K562 (cell line): Measurements from ENCODE around the gene METAP1. TPM values are rescaled to one million over a fixed set of nuclear protein-coding genes. Genes with fewer than 3 reads are reported as not detected.
A peak's percentile ranks its signal among the peaks of the same experiment; 100 is the strongest.

Source experiments
- ARID1B ChIP-seq: fragments of 450-650 bp; IDR thresholded peaks from 2 replicates; pipeline ENCODE4 v1.6.1; 2016; ENCODE audit warnings: antibody characterized with exemption, mild to moderate bottlenecking, inconsistent platforms
- BRD4 ChIP-seq: fragments of 200-600 bp; sonication (generic); IDR thresholded peaks from 2 replicates; pipeline ENCODE4 v1.6.1; 2017; ENCODE audit warnings: inconsistent platforms
- CBFA2T3 ChIP-seq: fragments of 450-650 bp; IDR thresholded peaks from 2 replicates; pipeline ENCODE4 v1.6.1; 2017
- CCAR2 ChIP-seq: fragments of 200-400 bp; formaldehyde crosslinking; IDR thresholded peaks from 2 replicates; pipeline ENCODE4 v1.6.1; 2017; ENCODE audit warnings: mild to moderate bottlenecking, low read depth, low read length
- FOXP4 ChIP-seq: sonication (generic); formaldehyde crosslinking; IDR thresholded peaks from 2 replicates; pipeline ENCODE4 v1.8.0; 2022; ENCODE audit warnings: mild to moderate bottlenecking, missing genetic modification reagents, borderline replicate concordance
- HSF4 ChIP-seq: fragments of 250-450 bp; sonication (Bioruptor Pico); IDR thresholded peaks from 2 replicates; pipeline ENCODE4 v2.1.2; 2022; ENCODE audit warnings: mild to moderate bottlenecking, moderate library complexity, borderline replicate concordance
- KAT8 ChIP-seq: fragments of 450-650 bp; IDR thresholded peaks from 2 replicates; pipeline ENCODE4 v1.6.1; 2016; ENCODE audit warnings: low read depth, mild to moderate bottlenecking
- KDM2B ChIP-seq: fragments of 250-450 bp; sonication (Bioruptor Pico); IDR thresholded peaks from 2 replicates; pipeline ENCODE4 v1.8.0; 2021; ENCODE audit warnings: mild to moderate bottlenecking, moderate library complexity
- KLF13 ChIP-seq: fragments of 450-650 bp; IDR thresholded peaks from 2 replicates; pipeline ENCODE4 v1.6.1; 2016; ENCODE audit warnings: missing genetic modification characterization, low read depth, mild to moderate bottlenecking, missing compliant biosample characterization, moderate library complexity, borderline replicate concordance
- L3MBTL2 ChIP-seq: fragments of 450-650 bp; IDR thresholded peaks from 2 replicates; pipeline ENCODE4 v1.6.1; 2016; ENCODE audit warnings: mild to moderate bottlenecking, moderate library complexity
- MAFF ChIP-seq: IDR thresholded peaks from 2 replicates; pipeline ENCODE4 v1.6.1; 2012; ENCODE audit warnings: low read length, improper control_type of control experiment
- OTX1 ChIP-seq: fragments of 450-650 bp; formaldehyde crosslinking; IDR thresholded peaks from 2 replicates; pipeline ENCODE4 v1.4.0; 2022; ENCODE audit warnings: mild to moderate bottlenecking
- PHTF2 ChIP-seq: fragments of 250-450 bp; sonication (Bioruptor Pico); IDR thresholded peaks from 2 replicates; pipeline ENCODE4 v1.5.0; 2021; ENCODE audit warnings: mild to moderate bottlenecking
- POLR2G ChIP-seq: fragments of 200-400 bp; formaldehyde crosslinking; IDR thresholded peaks from 2 replicates; pipeline ENCODE4 v1.6.1; 2017; ENCODE audit warnings: low read depth, mild to moderate bottlenecking, antibody characterized with exemption, low read length, moderate library complexity
- TBL1XR1 ChIP-seq, 2 experiments: IDR thresholded peaks; 2 replicates each; pipeline ENCODE4 v1.6.1; 2012; ENCODE audit warnings: improper control_type of control experiment in 2 of 2, low read length in 2 of 2, mild to moderate bottlenecking in 1 of 2
- TEAD4 ChIP-seq, 2 experiments: sonication (generic) in 1 of 2; formaldehyde crosslinking in 1 of 2; IDR thresholded peaks; 2 replicates each; pipeline versions ENCODE4 v1.6.1 to v1.8.0; 2012 to 2022; ENCODE audit warnings: borderline replicate concordance in 1 of 2, inconsistent platforms in 1 of 2, low read length in 1 of 2, mild to moderate bottlenecking in 1 of 2, missing genetic modification reagents in 1 of 2
- ZFX ChIP-seq: sonication (generic); formaldehyde crosslinking; IDR thresholded peaks from 2 replicates; pipeline ENCODE4 v1.8.0; 2022; ENCODE audit warnings: mild to moderate bottlenecking, missing genetic modification reagents, moderate library complexity
- polyA plus RNA-seq, 8 experiments: library from polyadenylated mRNA; depleted of rRNA in 4 of 8; stranded (reverse) in 5 of 8; unstranded in 3 of 8; fragments of >200 nt; fragmentation: Nextera tagmentation in 2 of 8; fragmentation: Illumina TruSeq in 1 of 8; extraction: Ambion mirVana in 2 of 8; extraction: Trizol in 1 of 8; gene quantifications; 2 replicates each; pipeline versions ENCODE4 v1.2.1 to v1.2.3, GENCODE V29; 2011 to 2014; ENCODE audit warnings: inconsistent platforms in 1 of 8, missing spikeins in 1 of 8
- total RNA-seq, 7 experiments: library from RNA; depleted of rRNA in 6 of 7; stranded (reverse); fragments of >200 nt in 6 of 7; fragmentation: Illumina TruSeq in 2 of 7; extraction: Trizol in 2 of 7; gene quantifications; 2 replicates each; pipeline versions ENCODE4 v1.2.1 to v1.2.3, GENCODE V29; 2011 to 2021; ENCODE audit warnings: low replicate concordance in 1 of 7
- TF ChIP-seq, protein P1 (sequence below), 2 experiments: IDR thresholded peaks; 2 replicates each; pipeline ENCODE4 v1.6.1; 2011; ENCODE audit warnings: borderline replicate concordance in 1 of 2, control low read depth in 1 of 2, low read depth in 1 of 2, low read length in 1 of 2, mild to moderate bottlenecking in 1 of 2, mixed read lengths in 1 of 2, moderate library complexity in 1 of 2; ENCODE audit not compliant: insufficient read depth in 1 of 2, insufficient read length in 1 of 2, poor library complexity in 1 of 2, severe bottlenecking in 1 of 2; ENCODE audit errors: extremely low read depth in 1 of 2
- TF ChIP-seq, protein P2 (sequence below): fragments of 150-350 bp; IDR thresholded peaks from 2 replicates; pipeline ENCODE4 v1.6.1; 2014; ENCODE audit warnings: low read depth, mild to moderate bottlenecking, low read length, borderline replicate concordance
- TF ChIP-seq, protein P3 (sequence below): fragments of 450-650 bp; IDR thresholded peaks from 2 replicates; pipeline ENCODE4 v1.6.1; 2016

METAP1 gene
- total and polyA plus RNA-seq, 9 of the 15 experiments (the other 6 are each of a cell fraction or from before 2014, with no cell fraction given): 31.4 to 77.6 (median 59.5) TPM

- TF ChIP-seq, protein P1, sequence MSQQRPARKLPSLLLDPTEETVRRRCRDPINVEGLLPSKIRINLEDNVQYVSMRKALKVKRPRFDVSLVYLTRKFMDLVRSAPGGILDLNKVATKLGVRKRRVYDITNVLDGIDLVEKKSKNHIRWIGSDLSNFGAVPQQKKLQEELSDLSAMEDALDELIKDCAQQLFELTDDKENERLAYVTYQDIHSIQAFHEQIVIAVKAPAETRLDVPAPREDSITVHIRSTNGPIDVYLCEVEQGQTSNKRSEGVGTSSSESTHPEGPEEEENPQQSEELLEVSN (IDR thresholded peaks at IDR 0.05; ENCODE audit: borderline replicate concordance in 1 of 2, extremely low read depth in 1 of 2, insufficient read depth in 1 of 2, insufficient read length in 1 of 2, low read depth in 1 of 2, low read length in 1 of 2, poor library complexity in 1 of 2, severe bottlenecking in 1 of 2): peak; percentile 42 to 70
- TF ChIP-seq KAT8 (no peak), OTX1 (CRISPR knock-in tag) (no peak), HSF4 (CRISPR knock-in tag) (no peak), PHTF2 (CRISPR knock-in tag) (no peak), TBL1XR1 (IDR thresholded peaks at IDR 0.05; ENCODE audit: low read length in 2 of 2) (peak in 1 of 2 experiments; percentile 56; a peak in 2 of 4 replicates), ARID1B (no peak; the same call in 1 of the 2 replicates), BRD4 (no peak), KDM2B (no peak), MAFF (no peak), POLR2G (peak; percentile 94), TEAD4 (IDR thresholded peaks at IDR 0.05; ENCODE audit: low read length) (peak; percentile 36), TEAD4 (CRISPR knock-in tag; IDR thresholded peaks at IDR 0.05; ENCODE audit: borderline replicate concordance) (no peak), FOXP4 (CRISPR knock-in tag) (no peak), KLF13 (tag) (no peak), ZFX (CRISPR knock-in tag) (peak; percentile 76), L3MBTL2 (peak; percentile 48; the same call in 1 of the 2 replicates), CBFA2T3 (no peak), CCAR2 (no peak)
- TF ChIP-seq, protein P2, sequence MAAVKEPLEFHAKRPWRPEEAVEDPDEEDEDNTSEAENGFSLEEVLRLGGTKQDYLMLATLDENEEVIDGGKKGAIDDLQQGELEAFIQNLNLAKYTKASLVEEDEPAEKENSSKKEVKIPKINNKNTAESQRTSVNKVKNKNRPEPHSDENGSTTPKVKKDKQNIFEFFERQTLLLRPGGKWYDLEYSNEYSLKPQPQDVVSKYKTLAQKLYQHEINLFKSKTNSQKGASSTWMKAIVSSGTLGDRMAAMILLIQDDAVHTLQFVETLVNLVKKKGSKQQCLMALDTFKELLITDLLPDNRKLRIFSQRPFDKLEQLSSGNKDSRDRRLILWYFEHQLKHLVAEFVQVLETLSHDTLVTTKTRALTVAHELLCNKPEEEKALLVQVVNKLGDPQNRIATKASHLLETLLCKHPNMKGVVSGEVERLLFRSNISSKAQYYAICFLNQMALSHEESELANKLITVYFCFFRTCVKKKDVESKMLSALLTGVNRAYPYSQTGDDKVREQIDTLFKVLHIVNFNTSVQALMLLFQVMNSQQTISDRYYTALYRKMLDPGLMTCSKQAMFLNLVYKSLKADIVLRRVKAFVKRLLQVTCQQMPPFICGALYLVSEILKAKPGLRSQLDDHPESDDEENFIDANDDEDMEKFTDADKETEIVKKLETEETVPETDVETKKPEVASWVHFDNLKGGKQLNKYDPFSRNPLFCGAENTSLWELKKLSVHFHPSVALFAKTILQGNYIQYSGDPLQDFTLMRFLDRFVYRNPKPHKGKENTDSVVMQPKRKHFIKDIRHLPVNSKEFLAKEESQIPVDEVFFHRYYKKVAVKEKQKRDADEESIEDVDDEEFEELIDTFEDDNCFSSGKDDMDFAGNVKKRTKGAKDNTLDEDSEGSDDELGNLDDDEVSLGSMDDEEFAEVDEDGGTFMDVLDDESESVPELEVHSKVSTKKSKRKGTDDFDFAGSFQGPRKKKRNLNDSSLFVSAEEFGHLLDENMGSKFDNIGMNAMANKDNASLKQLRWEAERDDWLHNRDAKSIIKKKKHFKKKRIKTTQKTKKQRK: no peak
- TF ChIP-seq, protein P3, sequence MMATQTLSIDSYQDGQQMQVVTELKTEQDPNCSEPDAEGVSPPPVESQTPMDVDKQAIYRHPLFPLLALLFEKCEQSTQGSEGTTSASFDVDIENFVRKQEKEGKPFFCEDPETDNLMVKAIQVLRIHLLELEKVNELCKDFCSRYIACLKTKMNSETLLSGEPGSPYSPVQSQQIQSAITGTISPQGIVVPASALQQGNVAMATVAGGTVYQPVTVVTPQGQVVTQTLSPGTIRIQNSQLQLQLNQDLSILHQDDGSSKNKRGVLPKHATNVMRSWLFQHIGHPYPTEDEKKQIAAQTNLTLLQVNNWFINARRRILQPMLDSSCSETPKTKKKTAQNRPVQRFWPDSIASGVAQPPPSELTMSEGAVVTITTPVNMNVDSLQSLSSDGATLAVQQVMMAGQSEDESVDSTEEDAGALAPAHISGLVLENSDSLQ: no peak
Measured at GRCh38 chr4:98995183-98996055, at the start of gene METAP1 (continued).
